Activated CD4-positive, alpha-beta T cell treated with anti-CD3 and anti-CD28 coated beads, Interleukin-2, amount 50 U/mL, for 4 hours (primary cell): Measurements from ENCODE around the gene FOXJ3.

Experiments used
- DNase-seq, 2 experiments: peaks; one replicate each; pipeline ENCODE4 v3.0.0-alpha.2; 2020

The FOXJ3 gene

GRCh38 chr1:42183210-42183956, 151.7 kb downstream of the FOXJ3 start:
- DNase-seq, result no peak

- no peak for DNase-seq
Measured at GRCh38 chr1:42181687-42182086, 153.3 kb downstream of the FOXJ3 start.

GRCh38 chr1:42179900-42180329, 155.1 kb downstream of the FOXJ3 start:
- no peak for DNase-seq

DNA sequence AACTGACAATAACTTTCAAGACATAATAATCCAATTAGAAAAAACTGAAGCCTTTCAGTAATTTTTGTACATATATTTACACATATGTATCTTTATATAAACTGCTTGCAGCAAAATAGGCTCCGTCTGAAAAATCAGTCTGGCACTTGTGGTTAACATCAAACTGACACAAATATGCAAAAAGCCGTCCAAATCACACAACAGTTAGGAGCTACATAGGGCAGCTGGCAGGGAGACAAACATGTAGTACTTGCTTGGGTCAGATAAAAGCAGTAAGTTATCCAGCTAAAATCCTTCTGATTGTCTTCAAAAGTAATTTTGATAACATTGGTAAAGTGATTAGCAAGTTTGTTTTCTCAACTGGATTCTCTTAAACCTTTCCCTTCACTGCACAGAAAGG, 155.8 kb downstream of the FOXJ3 start:
- no peak for DNase-seq

DNA sequence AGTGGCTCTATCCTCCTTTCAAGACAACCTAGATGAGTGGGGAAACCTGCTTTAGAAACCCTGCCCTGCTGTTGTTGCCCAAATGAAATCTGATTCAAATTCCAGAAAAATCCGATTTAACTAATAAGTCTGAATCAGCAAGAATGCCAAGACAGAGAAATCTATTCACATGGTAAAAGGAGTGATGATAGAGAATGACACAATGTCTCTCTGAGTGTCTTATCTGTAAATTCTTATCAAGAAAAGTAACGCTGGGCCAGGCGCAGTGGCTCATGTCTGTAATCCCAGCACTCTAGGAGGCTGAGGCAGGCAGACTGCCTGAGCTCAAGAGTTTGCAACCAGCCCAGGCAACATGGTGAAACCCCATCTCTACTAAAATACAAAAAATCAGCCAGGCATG, 156.8 kb downstream of the FOXJ3 start:
- DNase-seq, result no peak

DNA sequence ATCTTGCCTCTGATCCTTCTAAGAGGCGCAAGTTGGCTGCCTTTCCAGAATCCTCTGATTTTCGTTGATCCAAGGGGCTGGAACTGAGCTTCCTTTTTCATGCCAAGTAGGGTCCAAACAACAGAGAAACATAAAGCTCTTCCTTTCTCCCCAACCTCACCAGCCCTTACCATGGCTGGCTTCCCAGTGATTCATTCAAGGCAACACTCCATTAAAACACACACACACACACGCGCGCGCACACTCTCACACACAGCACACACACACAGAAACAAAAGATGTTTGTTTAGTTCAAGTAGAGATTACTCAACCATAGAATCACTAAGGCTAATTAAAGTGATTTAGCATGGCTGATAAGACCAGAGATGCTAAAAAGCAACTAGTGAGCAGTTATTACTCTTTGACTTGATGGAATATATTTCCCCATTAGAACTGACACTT, 157.5 kb downstream of the FOXJ3 start:
- no peak for DNase-seq

- no peak for DNase-seq
Measured at GRCh38 chr1:42176902-42177519, 158.0 kb downstream of the FOXJ3 start.

GRCh38 chr1:42175314-42176054, 159.6 kb downstream of the FOXJ3 start:
- DNase-seq, result no peak

- no peak for DNase-seq
Measured at GRCh38 chr1:42173961-42174735, 160.9 kb downstream of the FOXJ3 start.

DNA sequence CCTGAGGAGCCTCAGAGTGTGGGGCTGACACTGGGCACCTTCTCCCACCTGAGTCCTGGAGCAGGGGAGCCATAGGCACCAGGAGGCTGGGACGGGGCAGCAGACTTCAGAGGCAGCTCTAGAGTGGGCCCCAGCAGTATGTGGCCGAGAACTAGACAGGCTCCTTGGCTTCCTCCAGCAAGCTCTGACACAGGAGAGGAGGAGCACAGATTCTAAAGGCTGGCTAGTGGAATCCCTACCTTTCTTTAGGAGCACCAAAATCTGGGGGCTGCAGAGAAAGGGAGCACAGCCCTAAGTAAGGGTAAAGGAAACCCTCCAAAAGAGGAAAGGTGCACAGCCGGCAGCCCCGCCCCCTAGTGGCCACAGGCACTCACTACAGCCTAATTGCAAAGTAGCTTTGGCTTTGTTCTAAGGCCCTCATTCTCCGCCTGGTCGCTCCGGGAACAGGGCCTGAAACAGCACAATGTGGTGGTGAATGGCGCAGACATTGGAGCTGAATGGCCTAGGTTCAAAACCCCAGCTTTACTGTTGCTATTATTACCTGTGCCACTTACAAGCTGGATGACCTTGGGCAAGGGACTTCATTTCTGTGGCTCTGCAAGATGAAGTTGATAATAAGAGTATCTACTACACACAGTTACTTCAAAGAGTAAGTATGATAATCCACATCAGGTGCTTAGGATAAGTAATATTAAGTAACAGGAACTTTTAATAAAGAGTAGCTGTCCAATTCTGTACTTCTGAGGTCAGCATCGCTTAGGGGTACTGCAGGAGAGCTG, 161.7 kb downstream of the FOXJ3 start:
- peak; percentile 52 to 64 for DNase-seq

DNA sequence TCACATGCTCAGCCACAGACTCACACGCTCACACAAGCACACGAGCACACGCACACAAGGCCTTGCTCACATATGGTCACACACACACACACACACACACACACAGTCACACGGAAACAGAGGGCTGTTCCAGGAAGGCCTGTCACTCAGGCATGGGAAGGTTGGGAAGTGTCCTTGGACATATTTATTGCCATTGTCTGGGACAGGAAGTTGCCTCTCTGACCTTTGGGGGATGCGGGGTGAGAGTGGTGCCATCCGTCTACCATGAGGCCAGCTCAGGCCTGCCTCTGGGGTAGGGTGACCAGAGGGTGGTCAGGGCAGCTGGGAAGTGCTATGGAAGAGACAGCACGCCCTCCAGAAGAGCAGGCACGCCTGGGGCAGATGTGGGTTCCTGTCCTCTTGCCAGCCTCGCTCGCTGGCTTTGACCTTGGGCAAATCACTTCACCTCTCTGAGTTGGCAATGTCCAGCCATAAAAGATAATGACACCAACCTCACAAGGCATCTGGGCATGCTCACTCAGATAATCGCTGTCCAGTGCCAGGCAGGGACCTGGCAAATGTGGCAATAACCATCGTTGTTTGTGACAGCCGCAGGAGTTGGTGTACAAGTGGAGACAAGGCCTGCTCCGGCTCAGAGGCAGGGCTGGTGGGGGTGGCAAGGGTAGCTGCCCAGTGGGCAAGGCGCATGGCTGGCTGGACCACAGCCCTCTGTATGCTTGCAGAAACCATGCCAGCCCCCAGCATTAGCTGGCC, 162.5 kb downstream of the FOXJ3 start:
- DNase-seq, result no peak

- no peak for DNase-seq
Measured at GRCh38 chr1:42171679-42172266, 163.3 kb downstream of the FOXJ3 start.

- no peak for DNase-seq
Measured at GRCh38 chr1:42170779-42171621, 164.0 kb downstream of the FOXJ3 start.

DNA sequence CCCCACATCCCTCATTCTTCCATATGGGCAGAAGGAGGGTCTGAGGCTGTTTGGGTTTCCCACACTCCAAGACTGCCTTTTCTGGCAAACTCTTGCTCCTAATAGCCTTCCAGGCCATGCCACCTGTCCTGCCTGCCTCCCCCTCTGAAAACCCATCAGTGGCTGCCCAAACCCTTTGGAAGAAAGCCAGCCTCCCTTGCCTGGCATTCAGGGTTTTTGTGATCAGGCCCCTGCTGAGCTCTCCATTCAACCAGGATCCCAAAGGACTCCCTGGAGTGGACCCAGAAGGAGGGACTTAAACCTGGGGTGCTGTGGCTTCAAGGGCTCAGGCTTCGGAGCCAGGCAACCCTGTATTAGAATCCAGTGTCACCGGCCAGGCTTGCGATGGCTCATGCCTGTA, 166.3 kb downstream of the FOXJ3 start:
- DNase-seq, result no peak

DNA sequence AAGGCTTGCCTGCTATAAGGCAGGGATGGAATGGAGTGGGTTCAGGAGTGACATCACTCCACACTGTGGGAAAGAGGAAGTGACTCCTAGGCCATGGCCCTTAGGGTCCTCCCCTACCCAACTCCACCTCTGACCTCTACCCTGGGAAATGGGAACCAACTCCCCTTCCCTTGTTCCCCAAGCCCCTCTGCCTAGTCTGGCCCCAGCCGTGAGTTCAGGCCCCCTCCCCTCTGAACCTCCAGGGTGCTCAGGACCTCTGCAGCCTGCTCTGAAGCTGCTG, 166.7 kb downstream of the FOXJ3 start:
- DNase-seq, result no peak

- no peak for DNase-seq
Measured at GRCh38 chr1:42167611-42168390, 167.2 kb downstream of the FOXJ3 start.

- DNase-seq, result no peak
Measured at GRCh38 chr1:42165511-42166210, 169.4 kb downstream of the FOXJ3 start.

DNA sequence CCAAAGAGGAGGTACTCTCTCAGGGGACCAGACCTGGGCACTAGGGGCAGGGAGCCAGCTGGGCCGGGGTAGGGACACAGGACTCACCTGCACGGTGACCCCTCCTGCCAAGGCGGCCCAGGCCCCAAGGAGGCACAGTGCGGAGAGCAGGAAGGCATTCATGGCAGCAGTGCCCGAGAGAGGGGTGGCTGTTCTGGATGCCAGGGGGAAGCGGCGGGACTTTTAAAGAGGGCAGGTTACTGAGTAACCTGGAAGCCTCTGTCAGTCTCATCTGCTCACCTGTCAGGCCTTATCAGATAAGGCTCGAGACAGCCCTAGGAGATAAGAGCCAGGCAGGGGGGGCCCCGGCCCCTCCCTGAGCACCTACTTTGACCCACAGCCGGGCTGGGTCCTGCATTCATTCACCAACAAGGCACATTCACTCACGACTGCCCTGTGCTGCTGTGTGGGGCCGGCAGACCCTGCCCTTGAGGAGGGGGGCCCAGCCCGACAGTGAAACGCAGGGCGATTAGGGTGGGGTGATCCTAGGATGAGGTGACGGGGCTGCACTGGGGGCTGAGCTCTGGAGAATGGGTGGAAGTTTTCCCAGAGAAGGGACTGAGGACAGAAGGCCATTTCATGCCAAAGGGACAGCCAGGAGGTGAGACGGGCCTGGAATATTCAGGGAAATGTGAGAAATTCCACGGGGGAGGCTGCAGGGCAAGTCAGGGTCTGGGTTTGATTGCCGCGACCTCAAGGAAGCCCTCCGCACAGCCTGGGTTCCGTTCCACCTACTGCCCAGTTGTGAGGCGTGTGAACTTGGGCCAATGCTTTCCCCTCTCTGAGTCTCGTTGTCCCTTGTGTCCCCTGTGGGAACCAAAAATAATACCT, 170.2 kb downstream of the FOXJ3 start, which contains the start of gene GUCA2A:
Gene GUCA2A, minus strand, starts transcription at position 195 of the 870 bp plus-strand sequence. Its CDS starts 33 bp downstream, at position 162.
- DNase-seq, result no peak
